GM19463 (cell line): ENCODE measurements around the gene FSCN2.
"Not testable (repeated sequence)": the region's sequence is repeated elsewhere in the genome, so short reads cannot be mapped to it uniquely, and the experiment has no call there.

Source experiments
- ATAC-seq: cut with Tn5 transposase; IDR thresholded peaks from one replicate; pipeline ENCODE4 v1.9.1; 2021; ENCODE audit warnings: mild to moderate bottlenecking, moderate library complexity; ENCODE audit not compliant: unreplicated experiment

FSCN2 gene

DNA sequence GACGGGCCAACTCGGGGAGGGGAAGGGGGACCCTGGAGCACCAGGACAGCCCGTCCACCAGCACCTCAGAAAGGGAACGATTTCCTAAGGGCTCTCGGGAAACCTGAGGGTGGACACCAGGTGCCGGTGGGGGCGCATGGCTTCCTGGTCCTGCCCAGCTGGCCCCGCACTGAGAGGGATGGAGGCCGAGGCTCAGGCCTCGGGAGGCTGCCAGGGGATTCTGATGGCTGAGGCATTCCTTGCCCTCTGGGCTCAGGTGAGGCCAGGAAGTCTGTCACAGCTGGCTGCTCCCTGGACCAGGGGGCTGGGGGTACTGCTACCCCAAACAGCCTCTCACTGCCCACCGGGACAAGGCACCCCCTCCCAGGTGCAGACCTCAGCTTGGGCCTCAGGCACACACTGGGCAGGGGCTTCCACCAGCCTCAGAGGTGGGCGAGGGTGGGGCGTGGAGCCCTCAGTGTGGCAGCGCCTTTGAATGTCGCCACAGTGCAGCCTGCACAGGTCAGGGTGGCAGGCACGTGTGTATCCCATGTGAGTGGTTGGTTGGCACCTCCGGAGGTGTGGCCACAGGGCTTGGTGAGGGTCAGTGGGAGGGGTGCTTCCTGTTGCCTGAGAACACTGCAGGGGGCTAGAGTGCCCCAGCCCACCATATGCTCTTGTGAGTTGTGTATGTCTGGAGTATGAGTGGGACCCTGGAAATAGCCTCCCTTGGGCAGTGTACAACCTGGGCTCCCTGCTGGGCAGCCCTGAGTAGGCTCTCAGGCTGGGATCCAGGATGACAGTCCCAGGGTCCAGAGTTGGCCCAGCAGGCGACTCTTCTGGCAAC lies 3.9 kb upstream of the FSCN2 start:
- ATAC-seq: no peak

DNA sequence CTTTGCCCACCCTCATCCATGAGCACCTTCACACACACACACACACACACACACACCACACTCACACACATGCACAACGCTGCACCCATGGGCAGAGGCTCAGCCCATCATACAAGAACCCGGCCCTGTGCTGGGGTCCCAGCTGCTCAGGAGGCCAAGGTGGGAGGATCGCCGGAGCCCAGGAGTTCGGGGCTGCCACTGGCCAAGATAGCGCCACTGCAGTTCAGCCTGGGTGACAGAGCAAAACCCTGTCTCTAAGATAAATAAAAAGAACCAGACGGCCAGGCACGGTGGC lies 3.4 kb upstream of the FSCN2 start:
- ATAC-seq: no peak

DNA sequence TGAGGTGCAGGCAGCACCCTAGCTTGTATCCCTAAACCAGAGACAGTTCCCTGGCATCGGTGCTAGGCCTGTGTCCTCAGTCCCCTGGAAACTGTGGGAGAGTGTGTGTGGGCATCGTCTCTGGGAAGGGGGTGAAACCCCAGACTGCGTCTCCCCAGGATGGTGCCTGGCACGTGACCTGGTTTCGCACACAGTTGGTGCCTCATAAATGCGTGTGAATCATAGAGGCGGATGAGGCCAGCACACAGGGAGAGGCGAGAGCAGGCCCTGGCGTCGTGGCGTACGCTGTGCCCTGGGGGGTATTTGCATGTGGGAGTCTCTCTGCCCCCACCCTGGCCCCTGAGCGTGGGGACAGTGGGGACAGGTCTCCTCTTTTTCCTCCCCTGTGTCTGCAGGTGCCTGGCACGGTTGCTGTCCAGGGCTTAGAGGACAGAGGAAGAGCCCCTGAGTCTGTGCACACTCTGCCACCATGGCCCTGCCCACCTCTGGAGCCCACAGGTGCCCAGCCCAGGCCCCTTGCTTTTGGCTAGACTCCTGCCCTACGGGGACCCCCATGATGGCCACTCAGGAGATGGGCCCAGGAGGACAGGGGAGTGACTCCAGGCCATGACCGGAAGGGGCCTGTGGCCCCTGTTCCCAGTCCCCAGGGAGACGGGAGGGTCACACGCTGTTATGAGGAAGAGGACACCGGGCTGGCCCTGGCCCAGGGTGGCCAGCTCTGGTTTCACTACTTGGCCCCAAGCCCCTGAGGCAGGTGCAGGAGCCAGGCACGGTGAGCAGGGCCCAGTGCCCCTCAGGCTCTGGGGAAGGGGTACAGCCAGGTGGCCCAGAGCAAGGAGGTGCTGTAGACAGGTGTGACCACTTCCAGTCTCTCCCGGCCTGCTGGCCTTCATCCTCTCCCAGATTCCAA lies 1.3 kb upstream of the FSCN2 start:
- ATAC-seq: no peak

DNA sequence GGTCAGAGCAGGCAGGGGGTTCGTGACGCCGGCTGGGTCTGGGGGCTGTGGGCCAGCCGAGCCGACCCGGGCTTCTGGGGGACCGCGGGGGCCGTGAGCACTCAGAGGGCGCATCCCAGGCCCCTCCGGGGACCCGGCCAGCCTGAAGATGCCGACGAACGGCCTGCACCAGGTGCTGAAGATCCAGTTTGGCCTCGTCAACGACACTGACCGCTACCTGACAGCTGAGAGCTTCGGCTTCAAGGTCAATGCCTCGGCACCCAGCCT lies 140 bp downstream of the FSCN2 start:
- no peak for ATAC-seq

DNA sequence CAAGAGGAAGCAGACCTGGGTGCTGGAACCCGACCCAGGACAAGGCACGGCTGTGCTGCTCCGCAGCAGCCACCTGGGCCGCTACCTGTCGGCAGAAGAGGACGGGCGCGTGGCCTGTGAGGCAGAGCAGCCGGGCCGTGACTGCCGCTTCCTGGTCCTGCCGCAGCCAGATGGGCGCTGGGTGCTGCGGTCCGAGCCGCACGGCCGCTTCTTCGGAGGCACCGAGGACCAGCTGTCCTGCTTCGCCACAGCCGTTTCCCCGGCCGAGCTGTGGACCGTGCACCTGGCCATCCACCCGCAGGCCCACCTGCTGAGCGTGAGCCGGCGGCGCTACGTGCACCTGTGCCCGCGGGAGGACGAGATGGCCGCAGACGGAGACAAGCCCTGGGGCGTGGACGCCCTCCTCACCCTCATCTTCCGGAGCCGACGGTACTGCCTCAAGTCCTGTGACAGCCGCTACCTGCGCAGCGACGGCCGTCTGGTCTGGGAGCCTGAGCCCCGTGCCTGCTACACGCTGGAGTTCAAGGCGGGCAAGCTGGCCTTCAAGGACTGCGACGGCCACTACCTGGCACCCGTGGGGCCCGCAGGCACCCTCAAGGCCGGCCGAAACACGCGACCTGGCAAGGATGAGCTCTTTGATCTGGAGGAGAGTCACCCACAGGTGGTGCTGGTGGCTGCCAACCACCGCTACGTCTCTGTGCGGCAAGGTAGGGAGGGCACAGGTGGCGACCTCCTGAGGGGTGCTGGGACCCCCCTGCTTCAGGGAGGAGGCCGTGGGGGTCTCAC lies 667 bp downstream of the FSCN2 start:
- ATAC-seq: no peak

DNA sequence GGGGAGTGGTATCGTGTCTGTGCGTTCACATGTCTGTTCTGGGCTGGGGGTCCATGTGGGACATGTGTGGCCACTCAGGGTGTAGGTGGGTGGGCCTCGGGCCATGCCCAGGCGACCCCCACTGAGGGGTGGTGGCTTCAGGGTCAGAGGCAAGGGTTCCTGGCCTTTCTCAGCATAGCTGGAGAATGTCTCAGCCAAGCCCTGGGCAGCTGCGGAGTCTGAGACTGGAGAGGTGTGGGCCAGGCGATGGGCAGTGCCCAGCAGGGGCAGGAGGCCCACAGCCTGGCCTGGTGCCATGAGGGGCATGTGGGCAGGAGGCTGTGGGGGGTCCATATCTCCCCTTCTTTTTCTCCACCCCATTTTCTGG lies 1.2 kb downstream of the FSCN2 start:
- ATAC-seq: no peak

DNA sequence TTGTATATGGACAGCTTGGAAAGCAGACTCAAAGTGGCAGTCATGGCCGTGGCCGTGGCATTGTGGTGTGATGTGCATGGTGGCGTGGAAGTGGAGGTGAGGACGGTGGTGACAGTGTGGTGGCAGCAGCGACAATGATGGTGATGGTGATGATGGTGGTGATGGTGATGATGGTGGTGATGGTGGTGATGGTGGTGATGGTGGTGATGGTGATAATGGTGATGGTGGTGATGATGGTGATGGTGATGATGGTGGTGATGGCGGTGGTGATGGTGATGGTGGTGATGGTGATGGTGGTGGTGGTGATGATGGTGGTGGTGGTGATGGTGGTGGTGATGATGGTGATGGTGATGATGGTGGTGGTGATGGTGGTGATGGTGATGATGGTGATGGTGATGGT lies 2.8 kb downstream of the FSCN2 start:
- ATAC-seq: not testable (repeated sequence)

DNA sequence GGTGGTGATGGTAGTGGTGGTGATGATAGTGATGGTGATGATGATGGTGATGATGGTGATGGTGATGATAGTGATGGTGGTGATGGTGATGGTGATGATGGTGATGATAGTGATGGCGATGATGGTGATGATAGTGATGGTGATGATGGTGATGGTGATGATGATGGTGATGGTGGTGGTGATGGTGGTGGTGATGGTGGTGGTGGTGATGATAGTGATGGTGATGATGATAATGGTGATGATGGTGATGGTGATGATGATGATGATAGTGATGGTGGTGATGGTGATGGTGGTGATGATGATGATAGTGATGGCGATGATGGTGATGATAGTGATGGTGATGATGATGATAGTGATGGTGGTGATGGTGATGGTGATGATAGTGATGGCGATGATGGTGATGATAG lies 3.8 kb downstream of the FSCN2 start:
- ATAC-seq: not testable (repeated sequence)

DNA sequence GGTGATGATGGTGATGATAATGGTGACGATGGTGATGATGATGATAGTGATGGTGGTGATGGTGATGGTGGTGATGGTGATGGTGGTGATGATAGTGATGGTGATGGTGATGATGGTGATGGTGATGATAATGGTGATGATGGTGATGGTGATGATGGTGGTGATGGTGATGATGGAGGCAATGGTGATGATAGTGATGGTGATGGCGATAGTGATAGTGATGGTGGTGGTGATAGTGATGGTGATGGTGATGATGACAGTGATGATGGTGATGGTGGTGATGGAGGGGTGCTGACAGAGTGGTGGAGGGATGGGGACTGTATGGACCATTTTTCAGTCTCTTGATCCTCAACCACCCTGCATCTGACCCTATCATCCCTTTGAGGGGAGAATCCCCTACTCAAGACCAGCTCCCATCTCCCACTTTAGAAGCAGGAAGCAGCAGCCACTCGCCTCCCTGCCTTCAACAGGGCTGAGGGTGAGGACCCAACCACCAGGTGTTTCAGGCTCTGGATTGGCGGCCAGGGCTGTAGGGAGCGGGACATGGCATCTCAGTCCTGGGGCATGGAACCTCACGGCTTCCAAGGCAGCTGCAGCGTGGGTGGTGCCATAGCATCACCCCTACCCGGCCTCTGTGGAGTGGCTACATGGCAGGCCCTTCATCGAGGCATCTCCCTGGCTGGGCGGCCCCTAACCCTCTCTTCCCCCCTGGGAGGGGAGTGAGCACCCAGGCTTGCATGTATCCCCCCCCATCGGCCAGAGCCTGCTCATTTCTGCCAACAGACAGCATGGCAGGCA lies 4.5 kb downstream of the FSCN2 start:
- ATAC-seq: no peak

DNA sequence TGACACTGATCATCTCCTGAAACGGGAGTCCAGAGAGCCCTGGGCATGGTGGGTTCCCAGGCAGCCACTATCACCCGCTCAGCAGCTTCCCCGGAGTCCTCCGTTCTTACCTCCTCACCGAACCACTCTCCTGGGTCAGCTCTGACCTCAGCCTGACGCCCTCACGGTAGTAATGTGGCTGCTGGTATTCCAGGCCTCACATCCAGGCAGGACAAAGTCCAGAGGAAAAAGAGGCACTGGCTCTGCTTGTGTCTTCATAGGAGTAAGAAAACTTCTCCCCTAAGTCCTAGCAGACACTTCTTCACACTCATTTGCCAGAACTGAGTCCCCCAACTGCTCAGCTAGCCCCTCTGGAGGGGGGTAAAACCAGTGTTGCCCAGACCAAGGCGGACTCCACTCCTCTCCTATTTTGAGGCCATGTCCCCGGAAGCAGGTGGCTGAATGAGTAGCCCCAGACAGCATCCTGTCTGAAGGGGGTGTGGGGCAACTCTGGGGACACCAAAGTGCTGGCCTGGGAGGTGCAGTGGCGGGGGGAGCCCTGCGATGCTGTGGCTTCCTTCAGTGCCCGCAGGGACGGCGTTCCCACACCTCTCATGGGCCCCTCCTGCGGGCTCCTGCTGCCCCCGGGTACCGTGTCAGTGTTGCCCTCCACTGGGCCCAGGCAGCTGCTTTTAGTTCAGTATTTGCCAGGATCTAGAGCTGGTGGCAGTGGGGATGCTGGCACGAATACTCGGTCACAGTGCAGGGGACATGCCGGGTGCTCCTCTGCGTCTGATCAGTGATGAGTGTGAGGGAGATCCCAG lies 5.4 kb downstream of the FSCN2 start:
- no peak for ATAC-seq

DNA sequence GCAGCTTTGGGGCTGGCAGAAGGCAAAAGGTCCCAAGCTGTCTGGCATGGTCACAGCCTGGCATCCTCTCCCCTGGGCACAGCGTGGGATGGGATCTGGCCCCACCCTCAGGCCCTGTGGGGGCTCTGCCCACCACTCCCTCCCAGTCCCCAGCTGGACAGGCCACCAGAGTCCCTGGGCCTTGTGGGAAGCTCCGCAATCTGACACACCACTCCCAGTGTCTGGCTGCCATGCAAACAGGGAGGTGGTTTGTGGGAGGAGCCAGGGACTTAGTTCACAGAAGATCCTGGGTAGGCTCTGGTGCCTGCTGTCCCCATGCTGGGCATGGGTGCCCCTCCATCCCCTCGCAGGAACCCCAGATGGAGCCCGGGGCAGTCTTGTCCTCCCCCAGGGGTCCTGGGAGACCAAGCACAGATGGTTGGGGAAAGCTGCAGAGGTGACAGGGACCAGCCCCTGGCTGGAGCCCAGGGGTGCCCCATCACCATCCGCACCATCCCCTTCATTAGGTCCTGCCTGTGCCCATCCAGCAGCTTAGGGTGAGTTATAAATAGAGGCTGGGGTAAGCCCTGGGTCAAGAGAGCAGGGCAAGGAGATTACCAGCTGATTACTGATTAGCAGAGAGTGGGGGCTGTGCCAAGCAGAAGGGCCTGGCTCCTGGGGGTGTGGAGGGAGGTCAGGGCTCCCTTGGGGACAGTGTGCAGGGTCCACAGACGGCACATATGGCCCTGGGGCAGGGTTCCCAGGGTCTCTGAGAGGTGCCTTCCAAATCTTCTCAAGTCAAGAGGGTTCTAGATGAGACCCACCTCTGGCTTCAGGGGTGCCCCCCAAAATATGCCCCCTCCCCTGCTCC lies 6.2 kb downstream of the FSCN2 start:
- ATAC-seq: no peak

DNA sequence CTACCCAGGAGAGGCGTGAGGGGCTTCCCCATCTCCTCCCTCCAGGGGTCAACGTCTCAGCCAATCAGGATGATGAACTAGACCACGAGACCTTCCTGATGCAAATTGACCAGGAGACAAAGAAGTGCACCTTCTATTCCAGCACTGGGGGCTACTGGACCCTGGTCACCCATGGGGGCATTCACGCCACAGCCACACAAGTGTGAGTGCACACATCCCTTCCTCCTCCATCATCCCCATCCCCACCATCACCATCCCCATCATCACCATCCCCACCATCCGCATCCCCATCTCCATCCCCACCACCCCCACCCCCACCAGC lies 6.8 kb downstream of the FSCN2 start:
- ATAC-seq: no peak

DNA sequence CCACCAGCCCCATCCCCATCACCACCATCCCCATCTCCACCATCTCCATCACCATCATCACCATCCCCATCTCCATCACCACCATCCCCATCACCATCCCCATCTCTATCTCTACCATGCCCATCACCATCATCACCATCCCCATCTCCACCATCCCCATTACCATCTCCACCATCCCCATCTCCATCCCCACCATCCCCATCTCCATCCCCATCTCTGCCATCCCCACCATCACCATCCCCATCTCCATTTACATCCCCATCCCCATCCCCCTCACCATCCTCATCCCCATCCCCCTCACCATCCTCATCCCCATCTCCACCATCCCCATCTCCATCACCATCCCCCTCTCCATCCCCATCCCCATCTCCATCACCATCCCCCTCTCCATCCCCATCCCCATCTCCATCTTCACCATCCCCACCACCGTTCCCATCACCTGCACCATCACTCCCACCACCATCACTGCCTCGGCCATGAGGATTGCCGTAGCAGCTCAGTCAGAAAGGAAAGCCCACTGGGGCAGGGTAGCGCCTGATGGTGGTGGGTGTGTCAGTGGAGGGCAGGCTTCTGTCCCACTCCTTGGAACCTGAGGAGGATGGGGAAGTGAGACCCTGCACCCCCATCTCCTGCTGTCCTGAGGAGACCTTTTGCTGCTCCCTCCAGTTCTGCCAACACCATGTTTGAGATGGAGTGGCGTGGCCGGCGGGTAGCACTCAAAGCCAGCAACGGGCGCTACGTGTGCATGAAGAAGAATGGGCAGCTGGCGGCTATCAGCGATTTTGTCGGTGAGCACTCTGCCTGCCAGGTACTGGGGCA lies 7.5 kb downstream of the FSCN2 start:
- no peak for ATAC-seq

DNA sequence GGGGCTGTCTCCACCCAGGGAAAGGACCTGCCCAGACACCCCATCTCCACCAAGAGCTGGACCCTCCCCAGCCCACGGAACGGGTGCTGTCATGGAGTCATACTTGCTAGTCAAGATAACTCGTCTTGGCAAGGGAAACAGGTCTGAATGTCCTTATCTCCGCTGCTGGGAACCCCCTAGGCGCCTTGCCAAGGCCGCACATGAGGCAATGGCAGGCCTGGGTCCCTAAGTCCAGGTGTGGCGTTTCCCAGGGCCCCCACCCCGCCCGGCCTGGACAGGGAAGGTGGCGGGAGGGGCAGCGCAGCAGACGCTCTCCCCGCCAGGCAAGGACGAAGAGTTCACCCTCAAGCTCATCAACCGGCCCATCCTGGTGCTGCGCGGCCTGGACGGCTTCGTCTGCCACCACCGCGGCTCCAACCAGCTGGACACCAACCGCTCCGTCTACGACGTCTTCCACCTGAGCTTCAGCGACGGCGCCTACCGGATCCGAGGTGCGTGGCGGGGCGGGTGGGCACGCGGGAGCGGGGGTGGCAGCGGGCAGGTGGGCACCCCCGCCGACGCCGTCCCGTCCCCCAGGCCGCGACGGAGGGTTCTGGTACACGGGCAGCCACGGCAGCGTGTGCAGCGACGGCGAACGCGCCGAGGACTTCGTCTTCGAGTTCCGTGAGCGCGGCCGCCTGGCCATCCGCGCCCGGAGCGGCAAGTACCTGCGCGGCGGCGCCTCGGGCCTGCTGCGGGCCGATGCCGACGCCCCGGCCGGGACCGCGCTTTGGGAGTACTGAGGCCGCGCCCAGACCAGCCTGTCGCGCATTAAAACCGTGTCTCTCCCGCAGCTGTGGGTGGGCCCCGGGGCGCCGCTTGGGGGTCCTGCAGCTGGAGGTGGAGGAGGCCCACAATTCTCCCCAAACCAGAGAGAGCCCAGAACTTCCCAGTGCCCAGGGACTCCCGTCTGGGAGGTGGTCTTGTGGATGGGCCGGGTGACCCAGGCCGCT lies 8.4 kb downstream of the FSCN2 start:
- no peak for ATAC-seq

DNA sequence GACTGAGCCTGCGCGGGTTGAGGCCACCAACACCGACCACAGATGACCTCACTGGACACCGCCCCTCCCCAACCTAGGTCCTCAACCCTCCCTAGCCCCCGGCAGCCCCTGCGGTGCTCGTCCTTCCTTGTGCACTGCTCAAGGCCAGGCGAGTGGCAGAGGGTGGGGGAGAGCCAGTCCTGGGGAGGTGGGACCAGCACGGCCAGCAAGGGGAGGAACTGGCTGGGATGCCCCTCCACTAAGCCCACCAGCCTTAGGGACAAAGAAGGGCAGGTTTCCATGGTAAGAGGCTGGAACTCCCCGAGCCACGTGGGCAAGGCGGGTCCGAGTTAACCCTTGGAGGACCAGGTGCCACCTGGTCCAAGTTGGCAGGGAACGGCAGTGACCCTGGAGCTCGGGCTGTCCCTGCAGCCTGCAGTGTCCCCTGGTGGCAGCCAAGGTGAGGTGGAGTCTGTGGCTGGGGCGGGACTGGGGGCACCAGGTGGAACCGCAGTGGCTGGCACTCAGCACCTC lies 9.2 kb downstream of the FSCN2 start:
- no peak for ATAC-seq

DNA sequence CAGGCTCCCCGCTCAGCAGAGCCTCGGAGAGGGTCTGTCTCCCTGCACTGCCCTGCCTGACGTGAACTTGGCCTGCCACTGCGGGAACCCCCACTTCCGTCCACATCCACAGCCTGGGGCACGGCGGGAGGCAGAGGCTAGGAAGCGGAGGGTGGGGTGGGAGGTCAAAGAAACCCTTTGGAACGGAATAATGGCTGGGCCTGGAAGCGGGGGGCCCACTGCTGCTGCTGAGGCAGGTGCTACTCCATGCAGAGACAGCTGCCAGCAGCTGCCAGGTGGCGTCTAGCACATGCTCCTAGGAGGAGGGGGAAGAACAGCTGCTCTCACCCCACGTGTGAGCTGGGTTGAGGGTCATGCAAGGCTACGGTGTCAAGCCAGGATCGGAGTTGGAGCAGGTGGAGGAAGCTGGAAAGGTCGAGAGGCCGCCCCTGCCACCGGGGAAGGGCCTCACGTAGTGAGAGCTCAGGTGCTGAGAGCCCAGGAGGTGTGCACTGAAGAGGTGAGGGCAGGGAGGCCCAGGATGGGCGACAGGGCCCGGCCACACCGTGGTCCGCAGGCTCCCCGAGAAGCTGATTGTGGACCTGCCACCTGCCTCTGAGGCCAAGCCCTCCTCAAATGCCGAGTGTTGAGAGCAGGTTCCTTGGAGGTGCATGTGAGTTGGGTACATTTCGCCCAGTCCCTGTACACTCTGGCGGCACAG lies 9.8 kb downstream of the FSCN2 start:
- ATAC-seq: no peak
